Measurements from ENCODE around the gene DPP6.

The DPP6 gene

GRCh38 chr7:154581251-154581890, 529.2 kb downstream of the DPP6 start:
- Histone ChIP-seq H3K79me2 (ENCODE audit: insufficient read depth, low read length) (no peaks in the 10 kb centered on the region), H4K20me1 (ENCODE audit: insufficient read depth, low read length, poor library complexity, severe bottlenecking) (no peaks in the 10 kb centered on the region), H3K27me3 (ENCODE audit: insufficient read depth, low read length, poor library complexity, severe bottlenecking) (no peaks in the 10 kb centered on the region), H3K4me1 (ENCODE audit: insufficient read depth, low read length, poor library complexity, severe bottlenecking) (no peaks in the 10 kb centered on the region), H3K9me2 (replicated peaks; ENCODE audit: low read depth, low read length) (no peaks in the 10 kb centered on the region), H3K4me2 (ENCODE audit: low read depth, low read length, poor library complexity, severe bottlenecking) (no peak overlapping the region), H3F3A (ENCODE audit: low read depth) (no peaks in the 10 kb centered on the region), H3K9me3 (ENCODE audit: insufficient read depth, low read depth, low read length) (peaks cover 2% of the 10 kb centered on the region; the same call in 1 of the 2 replicates), H3K36me3 (ENCODE audit: insufficient read depth, low read length) (no peaks in the 10 kb centered on the region), H3K4me3 (ENCODE audit: low read length, poor library complexity, severe bottlenecking) (no peak overlapping the region), H2AFZ (ENCODE audit: low read length) (no peak overlapping the region), H3K9ac (ENCODE audit: low read depth, low read length, poor library complexity, severe bottlenecking) (no peak overlapping the region)
- no peak for TF ChIP-seq EZH2phosphoT487 (IDR thresholded peaks at IDR 0.05; ENCODE audit: borderline replicate concordance)
- TF ChIP-seq, protein P1, sequence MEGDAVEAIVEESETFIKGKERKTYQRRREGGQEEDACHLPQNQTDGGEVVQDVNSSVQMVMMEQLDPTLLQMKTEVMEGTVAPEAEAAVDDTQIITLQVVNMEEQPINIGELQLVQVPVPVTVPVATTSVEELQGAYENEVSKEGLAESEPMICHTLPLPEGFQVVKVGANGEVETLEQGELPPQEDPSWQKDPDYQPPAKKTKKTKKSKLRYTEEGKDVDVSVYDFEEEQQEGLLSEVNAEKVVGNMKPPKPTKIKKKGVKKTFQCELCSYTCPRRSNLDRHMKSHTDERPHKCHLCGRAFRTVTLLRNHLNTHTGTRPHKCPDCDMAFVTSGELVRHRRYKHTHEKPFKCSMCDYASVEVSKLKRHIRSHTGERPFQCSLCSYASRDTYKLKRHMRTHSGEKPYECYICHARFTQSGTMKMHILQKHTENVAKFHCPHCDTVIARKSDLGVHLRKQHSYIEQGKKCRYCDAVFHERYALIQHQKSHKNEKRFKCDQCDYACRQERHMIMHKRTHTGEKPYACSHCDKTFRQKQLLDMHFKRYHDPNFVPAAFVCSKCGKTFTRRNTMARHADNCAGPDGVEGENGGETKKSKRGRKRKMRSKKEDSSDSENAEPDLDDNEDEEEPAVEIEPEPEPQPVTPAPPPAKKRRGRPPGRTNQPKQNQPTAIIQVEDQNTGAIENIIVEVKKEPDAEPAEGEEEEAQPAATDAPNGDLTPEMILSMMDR (conservative IDR thresholded peaks at IDR 0.05; ENCODE audit: low read length) = no peak

- Histone ChIP-seq H3F3A (ENCODE audit: low read depth) (no peaks in the 10 kb centered on the region), H3K79me2 (ENCODE audit: insufficient read depth, low read length) (no peaks in the 10 kb centered on the region), H3K9me3 (ENCODE audit: insufficient read depth, low read depth, low read length) (peaks cover 2% of the 10 kb centered on the region; the same call in 1 of the 2 replicates), H3K4me3 (ENCODE audit: low read length, poor library complexity, severe bottlenecking) (no peak overlapping the region), H4K20me1 (ENCODE audit: insufficient read depth, low read length, poor library complexity, severe bottlenecking) (no peaks in the 10 kb centered on the region), H2AFZ (ENCODE audit: low read length) (no peak overlapping the region), H3K36me3 (ENCODE audit: insufficient read depth, low read length) (no peaks in the 10 kb centered on the region), H3K9ac (ENCODE audit: low read depth, low read length, poor library complexity, severe bottlenecking) (no peak overlapping the region), H3K4me2 (ENCODE audit: low read depth, low read length, poor library complexity, severe bottlenecking) (no peak overlapping the region), H3K4me1 (ENCODE audit: insufficient read depth, low read length, poor library complexity, severe bottlenecking) (no peaks in the 10 kb centered on the region), H3K9me2 (replicated peaks; ENCODE audit: low read depth, low read length) (no peaks in the 10 kb centered on the region), H3K27me3 (ENCODE audit: insufficient read depth, low read length, poor library complexity, severe bottlenecking) (no peaks in the 10 kb centered on the region)
- TF ChIP-seq, protein P1 (conservative IDR thresholded peaks at IDR 0.05; ENCODE audit: low read length) = no peak
- TF ChIP-seq EZH2phosphoT487 (IDR thresholded peaks at IDR 0.05; ENCODE audit: borderline replicate concordance) = no peak
Observed at GRCh38 chr7:154583454-154583853, 531.3 kb downstream of the DPP6 start.

DNA sequence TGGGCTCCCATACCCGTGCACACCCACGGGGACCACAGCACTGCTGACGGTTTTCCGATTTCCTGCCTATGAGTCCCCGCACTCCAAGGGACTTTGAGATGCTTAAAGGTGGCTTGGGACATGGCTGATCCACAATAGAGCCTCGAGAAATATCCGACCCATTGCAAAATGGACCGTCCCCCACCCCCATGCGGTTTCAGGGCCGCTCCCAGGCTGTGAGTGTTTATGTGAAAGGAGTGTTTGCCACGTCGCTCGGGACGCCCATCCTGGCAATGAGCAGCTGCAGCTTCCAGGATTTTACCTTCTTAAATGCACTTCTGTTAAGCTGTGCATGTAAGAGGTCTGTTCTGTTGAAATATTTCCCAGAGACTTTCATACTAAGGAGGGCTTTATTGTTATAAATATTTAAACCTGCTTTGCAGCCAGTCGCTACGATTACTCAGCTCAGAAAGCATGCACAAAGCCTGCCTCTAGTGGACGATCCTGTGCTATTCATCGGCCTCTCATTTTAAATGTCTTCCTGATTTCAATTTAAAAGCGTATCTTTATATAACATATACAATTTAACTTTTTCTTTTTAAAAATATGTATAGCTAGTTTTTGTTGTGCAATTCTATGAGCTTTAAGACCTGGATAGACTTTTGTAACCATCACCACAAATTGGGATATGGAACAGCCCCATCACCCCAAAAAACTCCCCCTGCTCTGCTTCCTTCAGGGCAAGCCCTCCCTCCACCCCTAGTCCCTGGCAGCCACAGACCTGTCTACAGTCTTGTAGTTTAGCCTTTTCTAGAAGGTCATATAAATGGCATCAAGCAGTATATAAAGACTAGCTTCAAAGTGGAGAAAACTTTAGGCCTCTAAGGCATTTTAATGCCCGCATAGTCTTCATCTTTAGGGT, 532.4 kb downstream of the DPP6 start:
- TF ChIP-seq EZH2phosphoT487 (IDR thresholded peaks at IDR 0.05; ENCODE audit: borderline replicate concordance) = no peak
- TF ChIP-seq, protein P1 (conservative IDR thresholded peaks at IDR 0.05; ENCODE audit: low read length) = no peak
- no peak overlapping the region for H3K4me2 ChIP-seq (ENCODE audit: low read depth, low read length, poor library complexity, severe bottlenecking)
- no peaks in the 10 kb centered on the region for H4K20me1 ChIP-seq (ENCODE audit: insufficient read depth, low read length, poor library complexity, severe bottlenecking)
- H3K9me3 ChIP-seq (ENCODE audit: insufficient read depth, low read depth, low read length) = peaks cover 2% of the 10 kb centered on the region; the same call in 1 of the 2 replicates
- H2AFZ ChIP-seq (ENCODE audit: low read length) = no peak overlapping the region
- no peak overlapping the region for H3K4me3 ChIP-seq (ENCODE audit: low read length, poor library complexity, severe bottlenecking)
- H3K9me2 ChIP-seq (replicated peaks; ENCODE audit: low read depth, low read length) = no peaks in the 10 kb centered on the region
- H3K36me3 ChIP-seq (ENCODE audit: insufficient read depth, low read length) = no peaks in the 10 kb centered on the region
- no peaks in the 10 kb centered on the region for H3K27me3 ChIP-seq (ENCODE audit: insufficient read depth, low read length, poor library complexity, severe bottlenecking)
- no peaks in the 10 kb centered on the region for H3K79me2 ChIP-seq (ENCODE audit: insufficient read depth, low read length)
- no peak overlapping the region for H3K9ac ChIP-seq (ENCODE audit: low read depth, low read length, poor library complexity, severe bottlenecking)
- H3K4me1 ChIP-seq (ENCODE audit: insufficient read depth, low read length, poor library complexity, severe bottlenecking) = no peaks in the 10 kb centered on the region
- no peaks in the 10 kb centered on the region for H3F3A ChIP-seq (ENCODE audit: low read depth)

Measured in Loucy (cell line).